HepG2 (cell line): ENCODE measurements around the gene INTS7. TPM values are rescaled to one million over a fixed set of nuclear protein-coding genes. Genes with fewer than 3 reads are reported as not detected.

Experiments used
- ATAC-seq: fragments of 200-7000 bp; cut with Tn5 transposase; 3 replicates; pipeline ENCODE4 v1.9.1; 2020; ENCODE audit warnings: mild to moderate bottlenecking, moderate library complexity
- BruUV-seq: library from RNA; stranded (reverse); fragments of 400-500 nt; replicated peaks from 2 replicates; lab custom pipeline; 2021; lab: Mats Ljungman, UMichigan
- CTCF ChIA-PET: fragments of 300-600 bp; formaldehyde crosslinking; extraction: SDS; loops from one replicate; lab custom pipeline; 2021; ENCODE audit warnings: low total read pairs, inconsistent platforms, low intra/inter-chr PET ratio; lab: Yijun Ruan, JAX
- POLR2A ChIA-PET: fragments of 350-600 bp; sonication (Branson Sonifier 250); formaldehyde crosslinking; loops from one replicate; lab custom pipeline; 2020; ENCODE audit warnings: antibody characterized with exemption, inconsistent platforms; lab: Yijun Ruan, JAX
- DNase-seq: peaks from one replicate; pipeline ENCODE4 v3.0.0-alpha.2; 2015; ENCODE audit warnings: low spot score
- FAIRE-seq: peaks from 3 replicates; lab custom pipeline; 2011; peaks lifted over from hg19 to GRCh38; lab: Jason Lieb, UNC
- H2AFZ ChIP-seq: one replicate; pipeline ENCODE4 v1.6.1; 2011; ENCODE audit warnings: low read length, inconsistent platforms
- H3K27ac ChIP-seq: fragments of 300-600 bp; 3 replicates; pipeline ENCODE4 v1.8.0; 2011; ENCODE audit warnings: mixed run types, mild to moderate bottlenecking, mixed read lengths, low read length, inconsistent platforms; ENCODE audit not compliant: insufficient read depth; ENCODE audit errors: extremely low read length
- H3K27me3 ChIP-seq, 2 experiments: fragments of 200-600 bp in 1 of 2; 2 replicates in 1 of 2; 3 replicates in 1 of 2; pipeline versions ENCODE4 v1.6.0 to v1.8.0; 2011; ENCODE audit warnings: low read length in 2 of 2, mild to moderate bottlenecking in 2 of 2, moderate library complexity in 2 of 2, inconsistent platforms in 1 of 2; ENCODE audit not compliant: insufficient read depth in 2 of 2, control insufficient read depth in 1 of 2
- H3K36me3 ChIP-seq, 2 experiments: fragments of 200-600 bp in 1 of 2; replicated peaks in 1 of 2; 2 replicates in 1 of 2; 3 replicates in 1 of 2; pipeline versions ENCODE4 v1.5.1 to v1.8.0; 2011; ENCODE audit warnings: low read length in 2 of 2, inconsistent platforms in 1 of 2; ENCODE audit not compliant: insufficient read depth in 2 of 2, control insufficient read depth in 1 of 2
- H3K4me1 ChIP-seq: 2 replicates; pipeline ENCODE4 v1.5.1; 2012; ENCODE audit warnings: low read length, inconsistent platforms; ENCODE audit not compliant: insufficient read depth
- H3K4me2 ChIP-seq: 2 replicates; pipeline ENCODE4 v1.6.0; 2011; ENCODE audit warnings: low read depth, low read length, inconsistent platforms
- H3K4me3 ChIP-seq, 3 experiments: fragments of 200-600 bp in 1 of 3; sonication (generic), shearing (Covaris generic) in 1 of 3; replicated peaks in 1 of 3; 2 replicates each; pipeline ENCODE4 v1.5.1; 2011 to 2016; ENCODE audit warnings: low read length in 3 of 3, inconsistent platforms in 2 of 3, low read depth in 2 of 3, mild to moderate bottlenecking in 2 of 3, control low read depth in 1 of 3, mixed read lengths in 1 of 3; ENCODE audit not compliant: insufficient read depth in 1 of 3
- H3K79me2 ChIP-seq: one replicate; pipeline ENCODE4 v1.6.1; 2011; ENCODE audit warnings: low read length, inconsistent platforms; ENCODE audit not compliant: insufficient read depth
- H3K9ac ChIP-seq: 2 replicates; pipeline ENCODE4 v1.6.0; 2011; ENCODE audit warnings: mild to moderate bottlenecking, low read depth, low read length, inconsistent platforms; ENCODE audit not compliant: insufficient read depth
- H3K9me3 ChIP-seq: 2 replicates; pipeline ENCODE4 v1.5.1; 2012; ENCODE audit warnings: mild to moderate bottlenecking, low read length
- H4K20me1 ChIP-seq: 2 replicates; pipeline ENCODE4 v1.6.0; 2011; ENCODE audit warnings: inconsistent platforms, mild to moderate bottlenecking, low read length, moderate library complexity; ENCODE audit not compliant: insufficient read depth
- HOXA5 ChIP-seq: sonication (generic); formaldehyde crosslinking; IDR thresholded peaks from 2 replicates; pipeline ENCODE4 v1.4.0; 2020; ENCODE audit warnings: missing genetic modification reagents
- MAX ChIP-seq: IDR thresholded peaks from 2 replicates; pipeline ENCODE4 v1.6.1; 2012; ENCODE audit warnings: inconsistent platforms
- NFIC ChIP-seq: IDR thresholded peaks from 2 replicates; pipeline ENCODE4 v1.6.1; 2012; ENCODE audit warnings: mild to moderate bottlenecking, low read length, inconsistent platforms
- RFXANK ChIP-seq: IDR thresholded peaks from 2 replicates; pipeline ENCODE4 v1.6.1; 2016
- STAT6 ChIP-seq: sonication (generic); formaldehyde crosslinking; IDR thresholded peaks from 2 replicates; pipeline ENCODE4 v1.4.0; 2020; ENCODE audit warnings: missing genetic modification reagents, mild to moderate bottlenecking, borderline replicate concordance
- TEF ChIP-seq: sonication (generic); formaldehyde crosslinking; IDR thresholded peaks from 2 replicates; pipeline ENCODE4 v1.5.0; 2020; ENCODE audit warnings: missing genetic modification reagents
- ZBTB33 ChIP-seq: sonication (generic); formaldehyde crosslinking; IDR thresholded peaks from 2 replicates; pipeline ENCODE4 v1.4.0; 2020; ENCODE audit warnings: missing genetic modification reagents
- ZMYM3 ChIP-seq: sonication (generic); formaldehyde crosslinking; IDR thresholded peaks from 2 replicates; pipeline ENCODE4 v1.5.1; 2020; ENCODE audit warnings: mild to moderate bottlenecking, missing genetic modification reagents
- ZNF121 ChIP-seq: sonication (generic); formaldehyde crosslinking; IDR thresholded peaks from 2 replicates; pipeline ENCODE4 v1.5.0; 2020; ENCODE audit warnings: mild to moderate bottlenecking, missing genetic modification reagents
- ZNF280B ChIP-seq: sonication (generic); formaldehyde crosslinking; IDR thresholded peaks from 2 replicates; pipeline ENCODE4 v1.5.0; 2020; ENCODE audit warnings: missing genetic modification reagents, mild to moderate bottlenecking, borderline replicate concordance
- ZNF30 ChIP-seq: sonication (generic); formaldehyde crosslinking; IDR thresholded peaks from 2 replicates; pipeline ENCODE4 v1.5.0; 2020; ENCODE audit warnings: mild to moderate bottlenecking, missing genetic modification reagents
- ZNF460 ChIP-seq: sonication (generic); formaldehyde crosslinking; IDR thresholded peaks from 2 replicates; pipeline ENCODE4 v1.5.1; 2020; ENCODE audit warnings: missing genetic modification reagents, mild to moderate bottlenecking, borderline replicate concordance
- ZNF546 ChIP-seq: sonication (generic); formaldehyde crosslinking; conservative IDR thresholded peaks from 2 replicates; pipeline ENCODE4 v1.8.1; 2023; ENCODE audit warnings: mild to moderate bottlenecking, missing genetic modification reagents
- WGBS: methylation state at CpG from one replicate; pipeline ENCODE4 v1.1.6; 2017; ENCODE audit warnings: low lambda C conversion rate; 5-methylcytosine and 5-hydroxymethylcytosine counted together
- in situ Hi-C: cut with HindIII; loops from 2 replicates; pipeline ENCODE4 v1.10.0; 2017; ENCODE audit warnings: low pct_unique_long_range_greater_than_20kb; ENCODE audit not compliant: extremely low pct_ligation_motif_present
- intact Hi-C: fragments of 100-400 bp; cut with micrococcal nuclease; formaldehyde crosslinking; loops from one replicate; pipeline ENCODE4 v1.10.0; 2022; ENCODE audit not compliant: unreplicated experiment
- polyA plus RNA-seq, 8 experiments: library from polyadenylated mRNA; depleted of rRNA in 3 of 8; stranded (reverse) in 7 of 8; unstranded in 1 of 8; fragments of >200 nt; fragmentation: Illumina TruSeq in 4 of 8; extraction: Trizol in 4 of 8; gene quantifications; 2 replicates each; pipeline versions ENCODE4 v1.2.1 to v1.2.3, GENCODE V29; 2011 to 2016; ENCODE audit warnings: low read depth in 4 of 8, missing spikeins in 1 of 8, mixed read lengths in 1 of 8; ENCODE audit not compliant: insufficient read depth in 1 of 8
- total RNA-seq, 5 experiments: library from RNA; depleted of rRNA; stranded (reverse); fragments of >200 nt; fragmentation: Illumina TruSeq; extraction: Trizol; gene quantifications; 2 replicates each; pipeline ENCODE4 v1.2.3, GENCODE V29; 2016; ENCODE audit warnings: low read depth in 1 of 5

The INTS7 gene
- total and polyA plus RNA-seq, 2 of the 13 experiments (the other 11 are each of a cell fraction or from before 2014, with no cell fraction given): 18.3 to 22.4 TPM

- no peak for TF ChIP-seq NFIC
- no peak for TF ChIP-seq MAX
- TF ChIP-seq ZNF280B (CRISPR knock-in tag): no peak
- TF ChIP-seq TEF (CRISPR knock-in tag): no peak
- no peak for TF ChIP-seq ZNF546 (CRISPR knock-in tag)
Measured at GRCh38 chr1:211923095-211923494, 112.3 kb downstream of the INTS7 start (continued).

- H3K4me3 ChIP-seq: no peak overlapping the region
- no TSS peak for BruUV-seq
- no peak overlapping the region for H3K4me2 ChIP-seq
- peaks cover 67% of the 10 kb centered on the region for H3K4me1 ChIP-seq
- H3K27me3 ChIP-seq: no peaks in the 10 kb centered on the region
- intact Hi-C loops: no loop called here
- 0 out of 2 replicates have a peak, but pooled peaks have one; percentile 13 for TF ChIP-seq ZBTB33 (CRISPR knock-in tag)
- peak; percentile 22; the same call in 1 of the 2 replicates for TF ChIP-seq ZNF460 (CRISPR knock-in tag)
- TF ChIP-seq ZNF30 (CRISPR knock-in tag): no peak
- no peak for TF ChIP-seq RFXANK (CRISPR knock-in tag)
- TF ChIP-seq ZMYM3 (CRISPR knock-in tag): peak; percentile 54
- TF ChIP-seq ZNF121 (CRISPR knock-in tag): peak; percentile 88
- peak; percentile 1; the same call in 1 of the 2 replicates for TF ChIP-seq STAT6 (CRISPR knock-in tag)
- TF ChIP-seq HOXA5 (CRISPR knock-in tag): 0 out of 2 replicates have a peak, but pooled peaks have one; percentile 31
- TF ChIP-seq, all 625 proteins: peak for 6
- POLR2A ChIA-PET: no interaction called here
- Histone ChIP-seq H4K20me1 (no peaks in the 10 kb centered on the region), H3K79me2 (no peaks in the 10 kb centered on the region), H3K36me3 (no peaks in the 10 kb centered on the region), H3K9ac (no peak overlapping the region), H3K27ac (no peak overlapping the region), H3K9me3 (no peaks in the 10 kb centered on the region), H2AFZ (no peak overlapping the region)
- DNase-seq (no peak), ATAC-seq (no peak), FAIRE-seq (no peak)
- CTCF ChIA-PET: no interaction called here
- in situ Hi-C loops: no loop called here
- WGBS: 75% methylated on average over 9 of the region's 9 CpGs
Measured at GRCh38 chr1:211921579-211922095, 113.7 kb downstream of the INTS7 start.
